Upper lobe of left lung (tissue), 4 donors: ENCODE data around the gene HOXC6.

Experiments
- CTCF ChIP-seq, 6 experiments: fragments of 450-650 bp in 4 of 6; fragments of 200-600 bp in 2 of 6; sonication (generic) in 2 of 6; IDR thresholded peaks; one replicate each; pipeline ENCODE4 v1.5.1; 2016 to 2019; ENCODE audit warnings: antibody characterized with exemption in 6 of 6
- POLR2A ChIP-seq, 4 donors: fragments of 450-650 bp; IDR thresholded peaks; one replicate each; pipeline ENCODE4 v1.5.1; 2016 to 2017; ENCODE audit warnings: antibody characterized with exemption in 4 of 4, mild to moderate bottlenecking in 2 of 4
- POLR2AphosphoS5 ChIP-seq, 2 donors: sonication (generic); formaldehyde crosslinking; IDR thresholded peaks; one replicate each; pipeline ENCODE4 v1.5.1; 2017; ENCODE audit warnings: antibody characterized with exemption in 2 of 2

- no peak for TF ChIP-seq POLR2AphosphoS5 (IDR thresholded peaks at IDR 0.05)
- TF ChIP-seq CTCF (IDR thresholded peaks at IDR 0.05), result no peak
- TF ChIP-seq POLR2A (IDR thresholded peaks at IDR 0.05), result no peak
Observed at GRCh38 chr12:54044425-54045103, 16.3 kb downstream of the HOXC6 start.
